Liver (tissue), 9 donors: ENCODE measurements around the gene ZNF610. TPM values are rescaled to one million over a fixed set of nuclear protein-coding genes. Genes with fewer than 3 reads are reported as not detected.

Experiments used
- DNase-seq: peaks from one replicate; pipeline ENCODE4 v3.0.0-alpha.2; 2017; ENCODE audit warnings: low spot score
- H3K27ac ChIP-seq, 2 donors: one replicate each; pipeline ENCODE4 v1.7.0; 2013; ENCODE audit warnings: inconsistent platforms in 2 of 2, low read length in 2 of 2, control low read depth in 1 of 2, low read depth in 1 of 2, mild to moderate bottlenecking in 1 of 2
- H3K27me3 ChIP-seq, 4 donors: one replicate each; pipeline versions ENCODE4 v1.6.1 to v1.7.0; 2013; ENCODE audit warnings: low read length in 3 of 4, inconsistent platforms in 1 of 4, mild to moderate bottlenecking in 1 of 4, moderate library complexity in 1 of 4; ENCODE audit not compliant: control insufficient read depth in 4 of 4, insufficient read depth in 4 of 4
- H3K36me3 ChIP-seq, 4 donors: one replicate each; pipeline versions ENCODE4 v1.6.1 to v1.7.0; 2013; ENCODE audit warnings: low read length in 3 of 4, mild to moderate bottlenecking in 3 of 4, low read depth in 1 of 4, moderate library complexity in 1 of 4; ENCODE audit not compliant: control insufficient read depth in 4 of 4, insufficient read depth in 3 of 4
- H3K4me1 ChIP-seq, 4 donors: one replicate each; pipeline versions ENCODE4 v1.6.1 to v1.7.0; 2013; ENCODE audit warnings: low read length in 3 of 4, mild to moderate bottlenecking in 3 of 4, moderate library complexity in 1 of 4; ENCODE audit not compliant: control insufficient read depth in 4 of 4, insufficient read depth in 4 of 4
- H3K4me3 ChIP-seq, 3 donors: one replicate each; pipeline versions ENCODE4 v1.6.1 to v1.7.0; 2013; ENCODE audit warnings: low read length in 3 of 3, control low read depth in 1 of 3, low read depth in 1 of 3, mild to moderate bottlenecking in 1 of 3
- H3K9ac ChIP-seq, 2 donors: one replicate each; pipeline ENCODE4 v1.7.0; 2013; ENCODE audit warnings: low read length in 2 of 2, mild to moderate bottlenecking in 2 of 2, moderate library complexity in 2 of 2, control low read depth in 1 of 2, low read depth in 1 of 2
- H3K9me3 ChIP-seq, 4 donors: one replicate each; pipeline versions ENCODE4 v1.6.1 to v1.7.0; 2013; ENCODE audit warnings: low read length in 3 of 4; ENCODE audit not compliant: control insufficient read depth in 4 of 4
- EGR1 ChIP-seq, 2 donors: IDR thresholded peaks; 2 replicates each; pipeline ENCODE4 v1.6.1; 2016 to 2018; ENCODE audit warnings: antibody characterized with exemption in 2 of 2, low read depth in 2 of 2
- FOXA1 ChIP-seq: IDR thresholded peaks from 2 replicates; pipeline ENCODE4 v1.6.1; 2016; ENCODE audit warnings: antibody characterized with exemption
- FOXA2 ChIP-seq: IDR thresholded peaks from 2 replicates; pipeline ENCODE4 v1.6.1; 2016; ENCODE audit warnings: antibody characterized with exemption
- GABPA ChIP-seq, 2 donors: IDR thresholded peaks in 1 of 2; conservative IDR thresholded peaks in 1 of 2; 2 replicates each; pipeline ENCODE4 v1.6.1; 2016; ENCODE audit warnings: antibody characterized with exemption in 2 of 2, mild to moderate bottlenecking in 1 of 2, moderate library complexity in 1 of 2
- JUND ChIP-seq, 2 donors: IDR thresholded peaks; 2 replicates each; pipeline ENCODE4 v1.6.1; 2016; ENCODE audit warnings: antibody characterized with exemption in 2 of 2
- RAD21 ChIP-seq, 2 donors: IDR thresholded peaks; 2 replicates each; pipeline ENCODE4 v1.6.1; 2016; ENCODE audit warnings: antibody characterized with exemption in 2 of 2, mild to moderate bottlenecking in 2 of 2
- RXRA ChIP-seq, 2 donors: IDR thresholded peaks; 2 replicates each; pipeline ENCODE4 v1.6.1; 2017 to 2018; ENCODE audit warnings: antibody characterized with exemption in 2 of 2, mild to moderate bottlenecking in 1 of 2
- TAF1 ChIP-seq: conservative IDR thresholded peaks from 2 replicates; pipeline ENCODE4 v1.6.1; 2016; ENCODE audit warnings: antibody characterized with exemption, mild to moderate bottlenecking
- WGBS: extraction: QIAGEN DNeasy Blood & Tissue Kit; methylation state at CpG from one replicate; pipeline ENCODE4 v1.1.7; 2013; 5-methylcytosine and 5-hydroxymethylcytosine counted together
- polyA plus RNA-seq, 2 donors: library from polyadenylated mRNA; stranded (reverse) in 1 of 2; unstranded in 1 of 2; fragments of 200-250 nt in 1 of 2; fragments of >200 nt in 1 of 2; fragmentation: Nextera tagmentation in 1 of 2; extraction: Ambion mirVana in 1 of 2; gene quantifications; one replicate each; pipeline versions ENCODE4 v1.2.1 to v1.2.3, GENCODE V29; 2013 to 2015
- total RNA-seq, 2 donors: library from RNA; depleted of rRNA; stranded (reverse); fragments of >200 nt; gene quantifications; one replicate each; pipeline ENCODE4 v1.2.3, GENCODE V29; 2014
- TF ChIP-seq, protein P1 (sequence below): IDR thresholded peaks from 2 replicates; pipeline ENCODE4 v1.6.1; 2016; ENCODE audit warnings: antibody characterized with exemption
- TF ChIP-seq, protein P2 (sequence below): IDR thresholded peaks from 2 replicates; pipeline ENCODE4 v1.6.1; 2016; ENCODE audit warnings: antibody characterized with exemption, mild to moderate bottlenecking
- TF ChIP-seq, protein P3 (sequence below): IDR thresholded peaks from 2 replicates; pipeline ENCODE4 v1.6.1; 2016; ENCODE audit warnings: antibody characterized with exemption
- donor health status: healthy.
- donor health status: healthy.
- donor health status: healthy.
- donor health status: healthy.
- donor health status: healthy.

Gene ZNF610
- total and polyA plus RNA-seq, 4 donors, result 0.08 to 0.89 (median 0.23) TPM

DNA sequence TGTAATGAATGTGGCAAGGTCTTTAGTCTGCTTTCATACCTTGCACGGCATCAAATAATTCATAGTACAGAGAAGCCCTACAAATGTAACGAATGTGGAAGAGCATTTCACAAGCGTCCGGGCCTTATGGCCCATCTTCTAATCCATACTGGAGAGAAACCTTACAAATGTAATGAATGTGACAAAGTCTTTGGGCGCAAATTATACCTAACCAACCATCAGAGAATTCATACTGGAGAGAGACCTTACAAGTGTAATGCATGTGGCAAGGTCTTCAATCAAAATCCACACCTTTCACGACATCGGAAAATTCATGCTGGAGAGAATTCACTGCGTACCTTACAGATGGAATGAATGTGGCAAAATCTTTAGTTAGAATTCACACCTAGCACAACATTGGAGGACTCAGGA is 30.4 kb downstream of the ZNF610 start:
- H3K36me3 ChIP-seq, result peaks cover 0 to 2% (median 0%) of the 10 kb centered on the region in 4 donors
- no peak overlapping the region for H3K27ac ChIP-seq
- TF ChIP-seq, protein P1, sequence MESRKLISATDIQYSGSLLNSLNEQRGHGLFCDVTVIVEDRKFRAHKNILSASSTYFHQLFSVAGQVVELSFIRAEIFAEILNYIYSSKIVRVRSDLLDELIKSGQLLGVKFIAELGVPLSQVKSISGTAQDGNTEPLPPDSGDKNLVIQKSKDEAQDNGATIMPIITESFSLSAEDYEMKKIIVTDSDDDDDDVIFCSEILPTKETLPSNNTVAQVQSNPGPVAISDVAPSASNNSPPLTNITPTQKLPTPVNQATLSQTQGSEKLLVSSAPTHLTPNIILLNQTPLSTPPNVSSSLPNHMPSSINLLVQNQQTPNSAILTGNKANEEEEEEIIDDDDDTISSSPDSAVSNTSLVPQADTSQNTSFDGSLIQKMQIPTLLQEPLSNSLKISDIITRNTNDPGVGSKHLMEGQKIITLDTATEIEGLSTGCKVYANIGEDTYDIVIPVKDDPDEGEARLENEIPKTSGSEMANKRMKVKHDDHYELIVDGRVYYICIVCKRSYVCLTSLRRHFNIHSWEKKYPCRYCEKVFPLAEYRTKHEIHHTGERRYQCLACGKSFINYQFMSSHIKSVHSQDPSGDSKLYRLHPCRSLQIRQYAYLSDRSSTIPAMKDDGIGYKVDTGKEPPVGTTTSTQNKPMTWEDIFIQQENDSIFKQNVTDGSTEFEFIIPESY, result no peak
- TF ChIP-seq FOXA1 (no peak), TAF1 (no peak)
- H3K9me3 ChIP-seq, result peaks cover 27 to 64% (median 34%) of the 10 kb centered on the region in 4 donors
- no peak overlapping the region for H3K9ac ChIP-seq
- 97% methylated on average over 8 of the region's 8 CpGs for WGBS
- no peak for DNase-seq
- no peaks in the 10 kb centered on the region for H3K4me1 ChIP-seq
- H3K4me3 ChIP-seq, result peak overlapping the region in 2 of 3 donors; percentile 22 to 67
- no peaks in the 10 kb centered on the region for H3K27me3 ChIP-seq

DNA sequence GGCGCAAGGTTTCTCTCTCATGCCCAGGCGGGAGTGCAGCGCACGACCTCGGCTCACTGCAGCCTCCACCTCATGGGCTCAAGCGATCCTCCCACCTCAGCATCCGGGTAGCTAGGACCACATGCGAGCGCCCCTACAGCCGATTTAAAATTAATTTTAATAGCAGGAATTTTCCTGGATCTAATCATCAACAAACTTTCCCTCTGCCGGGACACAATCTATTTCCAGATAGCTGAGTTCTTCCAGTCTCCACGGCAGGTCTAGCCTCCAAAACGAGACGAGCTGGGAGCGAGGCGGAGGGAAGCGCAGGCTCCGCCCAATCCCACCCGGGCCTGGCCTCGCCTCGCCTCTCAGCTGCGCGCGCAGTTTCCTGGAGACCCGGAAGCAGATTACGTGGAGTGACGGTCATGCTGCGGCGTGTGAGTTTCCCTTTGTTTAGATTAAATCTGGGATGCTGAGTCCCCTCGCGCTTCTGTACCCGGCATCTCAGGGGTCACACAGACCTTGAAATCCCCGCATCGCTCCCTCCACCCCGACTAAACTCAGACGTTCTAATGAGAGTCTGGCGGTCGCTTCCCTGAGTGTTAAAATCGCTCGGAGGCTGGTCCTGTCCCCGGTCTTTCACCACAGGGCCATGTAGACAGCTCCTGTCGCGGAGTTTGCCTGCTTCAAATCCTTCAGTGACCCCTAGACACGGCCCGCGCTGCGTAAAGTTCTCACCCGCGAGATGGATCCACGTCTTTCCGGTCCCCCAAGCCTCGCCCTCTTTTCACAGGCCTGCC is 33.7 kb downstream of the ZNF610 start, which contains the start of gene ZNF880:
Gene ZNF880, plus strand, starts transcription at position 365 of the 782 bp plus-strand sequence. Its CDS starts 43 bp downstream, at position 408.
- no peaks in the 10 kb centered on the region for H3K27me3 ChIP-seq
- WGBS, result 6% methylated on average over 52 of the region's 52 CpGs
- H3K27ac ChIP-seq, result peak within 1 kb of the TSS; percentile 71 to 89
- peaks cover 0 to 3% (median 2%) of the 10 kb centered on the region in 4 donors for H3K36me3 ChIP-seq
- H3K4me3 ChIP-seq, result peak within 1 kb of the TSS; percentile 71 to 93 (median 86)
- TF ChIP-seq, protein P2, sequence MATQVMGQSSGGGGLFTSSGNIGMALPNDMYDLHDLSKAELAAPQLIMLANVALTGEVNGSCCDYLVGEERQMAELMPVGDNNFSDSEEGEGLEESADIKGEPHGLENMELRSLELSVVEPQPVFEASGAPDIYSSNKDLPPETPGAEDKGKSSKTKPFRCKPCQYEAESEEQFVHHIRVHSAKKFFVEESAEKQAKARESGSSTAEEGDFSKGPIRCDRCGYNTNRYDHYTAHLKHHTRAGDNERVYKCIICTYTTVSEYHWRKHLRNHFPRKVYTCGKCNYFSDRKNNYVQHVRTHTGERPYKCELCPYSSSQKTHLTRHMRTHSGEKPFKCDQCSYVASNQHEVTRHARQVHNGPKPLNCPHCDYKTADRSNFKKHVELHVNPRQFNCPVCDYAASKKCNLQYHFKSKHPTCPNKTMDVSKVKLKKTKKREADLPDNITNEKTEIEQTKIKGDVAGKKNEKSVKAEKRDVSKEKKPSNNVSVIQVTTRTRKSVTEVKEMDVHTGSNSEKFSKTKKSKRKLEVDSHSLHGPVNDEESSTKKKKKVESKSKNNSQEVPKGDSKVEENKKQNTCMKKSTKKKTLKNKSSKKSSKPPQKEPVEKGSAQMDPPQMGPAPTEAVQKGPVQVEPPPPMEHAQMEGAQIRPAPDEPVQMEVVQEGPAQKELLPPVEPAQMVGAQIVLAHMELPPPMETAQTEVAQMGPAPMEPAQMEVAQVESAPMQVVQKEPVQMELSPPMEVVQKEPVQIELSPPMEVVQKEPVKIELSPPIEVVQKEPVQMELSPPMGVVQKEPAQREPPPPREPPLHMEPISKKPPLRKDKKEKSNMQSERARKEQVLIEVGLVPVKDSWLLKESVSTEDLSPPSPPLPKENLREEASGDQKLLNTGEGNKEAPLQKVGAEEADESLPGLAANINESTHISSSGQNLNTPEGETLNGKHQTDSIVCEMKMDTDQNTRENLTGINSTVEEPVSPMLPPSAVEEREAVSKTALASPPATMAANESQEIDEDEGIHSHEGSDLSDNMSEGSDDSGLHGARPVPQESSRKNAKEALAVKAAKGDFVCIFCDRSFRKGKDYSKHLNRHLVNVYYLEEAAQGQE, result no peak
- TF ChIP-seq, protein P3, sequence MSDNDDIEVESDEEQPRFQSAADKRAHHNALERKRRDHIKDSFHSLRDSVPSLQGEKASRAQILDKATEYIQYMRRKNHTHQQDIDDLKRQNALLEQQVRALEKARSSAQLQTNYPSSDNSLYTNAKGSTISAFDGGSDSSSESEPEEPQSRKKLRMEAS, result peak; percentile 11
- no peak for TF ChIP-seq RAD21 (IDR thresholded peaks at IDR 0.05)
- TF ChIP-seq FOXA1, result no peak
- no peak for TF ChIP-seq EGR1 (IDR thresholded peaks at IDR 0.05; ENCODE audit: low read depth in 2 of 2)
- TF ChIP-seq TAF1, result no peak
- TF ChIP-seq GABPA (IDR thresholded peaks at IDR 0.05 in 1 of 2, conservative IDR thresholded peaks at IDR 0.05 in 1 of 2), result peak in 1 of 2 donors; percentile 90
- H3K9me3 ChIP-seq, result peaks cover 20 to 62% (median 34%) of the 10 kb centered on the region in 4 donors
- DNase-seq, result peak; percentile 85
- peak within 1 kb of the TSS; percentile 39 to 47 for H3K9ac ChIP-seq
- H3K4me1 ChIP-seq, result no peaks in the 10 kb centered on the region

GRCh38 chr19:52370341-52370710 is 34.3 kb downstream of the ZNF610 start:
- DNase-seq, result no peak
- 42% methylated on average over 7 of the region's 7 CpGs for WGBS
- Histone ChIP-seq H3K27ac (peak overlapping the region; percentile 71 to 89), H3K4me3 (peak overlapping the region; percentile 71 to 93 (median 86)), H3K9ac (no peak overlapping the region), H3K36me3 (peaks cover 0 to 5% (median 3%) of the 10 kb centered on the region in 4 donors), H3K4me1 (no peaks in the 10 kb centered on the region), H3K9me3 (peaks cover 14 to 58% (median 33%) of the 10 kb centered on the region in 4 donors), H3K27me3 (no peaks in the 10 kb centered on the region)
- TF ChIP-seq FOXA1 (no peak), JUND (IDR thresholded peaks at IDR 0.05) (no peak), TAF1 (no peak), GABPA (IDR thresholded peaks at IDR 0.05 in 1 of 2, conservative IDR thresholded peaks at IDR 0.05 in 1 of 2) (no peak), RXRA (IDR thresholded peaks at IDR 0.05) (no peak), FOXA2 (no peak)
